Ovary (tissue), 9 donors: ENCODE data around the gene PCTP. TPM values are rescaled to one million over a fixed set of nuclear protein-coding genes. Genes with fewer than 3 reads are reported as not detected.

Experiments used
- DNase-seq, 5 donors: peaks; one replicate each; pipeline ENCODE4 v3.0.0-alpha.2; 2019 to 2020
- H3K27ac ChIP-seq, 2 donors: fragments of 200-600 bp; one replicate each; pipeline versions ENCODE4 v1.5.1 to v1.8.0; 2019 to 2022
- H3K27me3 ChIP-seq: fragments of 200-600 bp; one replicate; pipeline ENCODE4 v1.8.0; 2022
- H3K36me3 ChIP-seq: fragments of 200-600 bp; sonication (generic); one replicate; pipeline ENCODE4 v1.5.1; 2019
- H3K4me1 ChIP-seq: one replicate; pipeline ENCODE4 v1.8.1; 2013; ENCODE audit warnings: mild to moderate bottlenecking, moderate library complexity; ENCODE audit not compliant: insufficient read depth
- H3K4me3 ChIP-seq: fragments of 200-600 bp; sonication (generic); one replicate; pipeline ENCODE4 v1.5.1; 2017
- H3K9me3 ChIP-seq, 2 donors: fragments of 200-600 bp in 1 of 2; sonication (generic) in 1 of 2; one replicate each; pipeline versions ENCODE4 v1.5.1 to v1.8.1; 2013 to 2019; ENCODE audit warnings: mild to moderate bottlenecking in 1 of 2, moderate library complexity in 1 of 2
- CTCF ChIP-seq, 3 donors: fragments of 450-650 bp in 2 of 3; fragments of 200-600 bp in 1 of 3; IDR thresholded peaks; one replicate each; pipeline versions ENCODE4 v1.5.1 to v1.8.0; 2016 to 2022; ENCODE audit warnings: antibody characterized with exemption in 3 of 3, mild to moderate bottlenecking in 1 of 3
- EP300 ChIP-seq: sonication (generic); formaldehyde crosslinking; IDR thresholded peaks from one replicate; pipeline ENCODE4 v1.6.1; 2017; ENCODE audit warnings: antibody characterized with exemption
- POLR2A ChIP-seq: fragments of 450-650 bp; IDR thresholded peaks from one replicate; pipeline ENCODE4 v1.6.1; 2017; ENCODE audit warnings: antibody characterized with exemption, mild to moderate bottlenecking, moderate library complexity
- WGBS, 3 donors: extraction: QIAGEN DNeasy Blood & Tissue Kit in 1 of 3; methylation state at CpG; one replicate each; pipeline versions ENCODE4 v1.1.5 to v1.1.7; 2013 to 2017; 5-methylcytosine and 5-hydroxymethylcytosine counted together
- intact Hi-C, 4 donors: fragments of 100-400 bp; cut with DNase I; formaldehyde crosslinking; loops; one replicate each; pipeline versions ENCODE4 v1.11.0 to v1.15.1; 2022 to 2023
- polyA plus RNA-seq, 2 donors: library from polyadenylated mRNA; stranded (reverse); fragments of 200-250 nt in 1 of 2; fragments of 350-450 nt in 1 of 2; fragmentation: Illumina TruSeq in 1 of 2; extraction: RNeasy Lipid Tissue Mini Kit (QIAGEN cat#74804) in 1 of 2; gene quantifications; one replicate each; pipeline ENCODE4 v1.2.3, GENCODE V29; 2013 to 2014
- total RNA-seq, 7 donors: library from RNA; depleted of rRNA in 2 of 7; stranded (reverse); fragments of >200 nt in 2 of 7; fragmentation: NEBNext Ultra II Directional in 3 of 7; extraction: Animal tissue kit (Norgen Biotek cat#: 25700) in 3 of 7; gene quantifications; one replicate each; pipeline versions ENCODE4 v1.1.0 to v1.2.4, GENCODE V29; 2016 to 2023
- donor health status: DM: no; HTN: no; CAD: no; lungs with moderate emphysema.
- donor health status: DM: no; HTN: no; CAD: no.
- donor health status: Bipolar disorder and iron deficiency.
- donor health status: DM: yes; HTN: yes; CAD: no.
- donor health status: DM: no; HTN: no; CAD: no.
- donor health status: DM: yes; HTN: yes; CAD: no.

PCTP gene
- total and polyA plus RNA-seq, 9 donors = 7.2 to 18.8 (median 11.8) TPM

DNA sequence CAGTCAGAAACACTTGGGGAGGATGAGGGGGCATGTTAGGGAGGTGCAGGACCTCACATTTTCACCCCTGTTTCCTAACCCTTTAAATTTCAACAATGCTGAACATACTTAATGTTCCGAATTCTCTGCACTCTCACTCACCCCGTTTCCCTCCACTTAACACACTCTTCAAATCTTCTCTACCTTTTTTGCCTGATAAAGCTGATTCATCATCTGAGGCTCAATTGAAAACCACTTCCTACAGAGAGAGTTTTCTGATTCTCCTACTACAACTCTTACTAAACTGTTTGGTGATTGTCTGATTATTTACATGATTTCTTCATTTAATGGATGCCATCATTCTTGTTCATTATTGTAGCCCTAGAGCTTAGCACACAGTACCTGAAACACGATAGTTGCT, 42.4 kb downstream of the PCTP start:
- intact Hi-C loops = no loop called here
- TF ChIP-seq CTCF (IDR thresholded peaks at IDR 0.05) (no peak), EP300 (no peak), POLR2A (no peak)
- H3K4me1 ChIP-seq = no peaks in the 10 kb centered on the region
- no peaks in the 10 kb centered on the region for H3K9me3 ChIP-seq
- WGBS, 3 donors = 86 to 93% (median 90%) methylated on average over 3 of the region's 3 CpGs
- DNase-seq = no peak
- no peak overlapping the region for H3K4me3 ChIP-seq
- no peaks in the 10 kb centered on the region for H3K27me3 ChIP-seq
- no peaks in the 10 kb centered on the region for H3K36me3 ChIP-seq
- no peak overlapping the region for H3K27ac ChIP-seq

- TF ChIP-seq CTCF (IDR thresholded peaks at IDR 0.05) = no peak
- TF ChIP-seq EP300 = no peak
- TF ChIP-seq POLR2A = no peak
- H3K27me3 ChIP-seq = no peaks in the 10 kb centered on the region
- H3K27ac ChIP-seq = no peak overlapping the region
- H3K4me3 ChIP-seq = no peak overlapping the region
- H3K4me1 ChIP-seq = no peaks in the 10 kb centered on the region
- no peaks in the 10 kb centered on the region for H3K9me3 ChIP-seq
- no peak for DNase-seq
- intact Hi-C loops = no loop called here
- no peaks in the 10 kb centered on the region for H3K36me3 ChIP-seq
- WGBS, 3 donors = 48 to 64% (median 48%) methylated on average over 6 of the region's 6 CpGs
Observed at GRCh38 chr17:55794725-55795482, 44.1 kb downstream of the PCTP start.

GRCh38 chr17:55806745-55807495, 56.1 kb downstream of the PCTP start:
- no peak for TF ChIP-seq POLR2A
- no peak for TF ChIP-seq CTCF (IDR thresholded peaks at IDR 0.05)
- TF ChIP-seq EP300 = no peak
- intact Hi-C loops = no loop called here
- no peaks in the 10 kb centered on the region for H3K9me3 ChIP-seq

DNA sequence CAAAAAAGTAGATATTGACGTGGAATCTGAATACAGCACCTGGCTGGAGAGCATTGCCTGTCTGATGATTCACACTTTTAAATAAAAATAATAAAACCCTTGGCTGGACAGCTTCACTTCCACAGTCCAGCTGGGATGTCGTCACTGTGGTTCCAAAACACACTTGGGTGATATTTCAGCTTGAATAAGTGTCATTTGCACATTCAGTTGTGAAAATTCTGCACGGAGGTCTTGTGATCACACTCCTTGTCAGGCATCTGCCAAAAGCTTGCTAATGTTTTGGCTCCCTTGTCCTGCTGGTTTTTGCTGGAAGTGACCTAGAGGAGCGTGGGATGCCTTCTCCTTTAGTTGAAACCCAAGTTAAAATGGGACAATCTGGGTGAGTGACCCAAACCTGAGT, 60.7 kb downstream of the PCTP start:
- Histone ChIP-seq H3K4me3 (no peak overlapping the region), H3K27ac (no peak overlapping the region), H3K4me1 (no peaks in the 10 kb centered on the region), H3K9me3 (no peaks in the 10 kb centered on the region), H3K36me3 (no peaks in the 10 kb centered on the region), H3K27me3 (no peaks in the 10 kb centered on the region)
- no peak for TF ChIP-seq POLR2A
- no peak for TF ChIP-seq CTCF (IDR thresholded peaks at IDR 0.05)
- TF ChIP-seq EP300 = no peak
- WGBS, 3 donors = 48 to 65% (median 51%) methylated on average over 4 of the region's 4 CpGs
- no peak for DNase-seq
- intact Hi-C loops = no loop called here

More at GRCh38 chr17:55806745-55807495, 56.1 kb downstream of the PCTP start:
- Histone ChIP-seq H3K27me3 (no peaks in the 10 kb centered on the region), H3K4me3 (no peak overlapping the region), H3K27ac (no peak overlapping the region), H3K4me1 (no peaks in the 10 kb centered on the region), H3K36me3 (no peaks in the 10 kb centered on the region)
- WGBS, 3 donors = 84 to 94% (median 93%) methylated on average over 2 of the region's 2 CpGs
- DNase-seq = no peak
